Loucy (cell line): ENCODE results near the gene GPC1.

ENCODE experiments used
- EZH2phosphoT487 ChIP-seq: fragments of 200-600 bp; IDR thresholded peaks from 2 replicates; pipeline ENCODE4 v1.6.1; 2018; ENCODE audit warnings: antibody characterized with exemption, mild to moderate bottlenecking, moderate library complexity, borderline replicate concordance
- TF ChIP-seq, protein P1 (sequence below): fragments of 200-600 bp; sonication (generic); conservative IDR thresholded peaks from 2 replicates; pipeline ENCODE4 v1.5.1; 2014; ENCODE audit warnings: mild to moderate bottlenecking, antibody characterized with exemption, low read length

- TF ChIP-seq, protein P1, sequence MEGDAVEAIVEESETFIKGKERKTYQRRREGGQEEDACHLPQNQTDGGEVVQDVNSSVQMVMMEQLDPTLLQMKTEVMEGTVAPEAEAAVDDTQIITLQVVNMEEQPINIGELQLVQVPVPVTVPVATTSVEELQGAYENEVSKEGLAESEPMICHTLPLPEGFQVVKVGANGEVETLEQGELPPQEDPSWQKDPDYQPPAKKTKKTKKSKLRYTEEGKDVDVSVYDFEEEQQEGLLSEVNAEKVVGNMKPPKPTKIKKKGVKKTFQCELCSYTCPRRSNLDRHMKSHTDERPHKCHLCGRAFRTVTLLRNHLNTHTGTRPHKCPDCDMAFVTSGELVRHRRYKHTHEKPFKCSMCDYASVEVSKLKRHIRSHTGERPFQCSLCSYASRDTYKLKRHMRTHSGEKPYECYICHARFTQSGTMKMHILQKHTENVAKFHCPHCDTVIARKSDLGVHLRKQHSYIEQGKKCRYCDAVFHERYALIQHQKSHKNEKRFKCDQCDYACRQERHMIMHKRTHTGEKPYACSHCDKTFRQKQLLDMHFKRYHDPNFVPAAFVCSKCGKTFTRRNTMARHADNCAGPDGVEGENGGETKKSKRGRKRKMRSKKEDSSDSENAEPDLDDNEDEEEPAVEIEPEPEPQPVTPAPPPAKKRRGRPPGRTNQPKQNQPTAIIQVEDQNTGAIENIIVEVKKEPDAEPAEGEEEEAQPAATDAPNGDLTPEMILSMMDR = no peak
- TF ChIP-seq EZH2phosphoT487 = no peak
Measured at GRCh38 chr2:240394549-240394948, 40.9 kb upstream of the GPC1 start.
